ENCODE data around the gene FERD3L.
"Not testable (repeated sequence)": the region's sequence is repeated elsewhere in the genome, so short reads cannot be mapped to it uniquely, and the experiment has no call there.

The FERD3L gene, protein sequence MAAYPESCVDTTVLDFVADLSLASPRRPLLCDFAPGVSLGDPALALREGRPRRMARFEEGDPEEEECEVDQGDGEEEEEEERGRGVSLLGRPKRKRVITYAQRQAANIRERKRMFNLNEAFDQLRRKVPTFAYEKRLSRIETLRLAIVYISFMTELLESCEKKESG

GRCh38 chr7:19144661-19145433, at the start of gene FERD3L:
Gene FERD3L, minus strand, starts transcription at chr7:19145421. Its CDS starts 59 bp downstream, at chr7:19145362.
- no peak for DNase-seq

GRCh38 chr7:19194417-19194816, 49.2 kb upstream of the FERD3L start:
- DNase-seq, result not testable (repeated sequence)

- DNase-seq, result no peak
Observed at GRCh38 chr7:19181634-19182033, 36.4 kb upstream of the FERD3L start.

DNA sequence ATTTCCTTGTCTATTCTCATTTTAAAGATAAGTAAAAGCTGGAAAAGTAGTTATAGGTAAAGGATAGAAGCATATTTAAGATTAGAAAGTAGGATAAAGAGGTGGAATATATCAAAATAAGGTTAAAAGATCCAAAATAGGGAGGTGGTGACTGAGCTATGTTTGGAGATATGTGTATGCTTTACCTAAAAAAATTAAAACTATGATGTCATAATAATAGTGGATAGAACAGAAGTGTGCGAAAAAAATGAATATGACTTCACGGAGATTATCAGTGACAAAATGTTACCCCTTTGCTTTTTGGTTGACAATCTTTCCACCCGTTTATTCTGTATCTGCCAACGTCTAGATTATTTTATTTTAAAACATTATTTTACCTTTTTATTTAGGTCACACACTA, 33.4 kb upstream of the FERD3L start:
- DNase-seq, result no peak

DNA sequence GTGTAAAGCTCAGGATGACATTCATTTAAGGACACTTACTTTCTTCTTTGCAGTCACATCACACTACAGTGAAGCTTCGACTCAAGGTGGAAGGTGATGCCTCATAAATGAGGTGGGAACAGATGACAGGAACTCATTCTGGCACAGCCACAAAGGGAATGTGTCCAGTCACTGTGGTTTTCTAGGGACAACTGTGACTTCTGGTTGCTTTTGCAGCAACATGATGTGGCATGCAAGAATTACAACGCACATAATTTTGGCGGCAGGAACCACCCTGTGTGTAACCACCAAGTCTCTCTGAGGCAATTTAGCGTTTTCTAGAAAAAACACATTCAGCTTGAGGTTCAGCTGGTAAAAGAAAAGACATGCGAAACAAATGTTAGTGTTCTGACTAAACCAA, 32.0 kb upstream of the FERD3L start:
- no peak for DNase-seq

GRCh38 chr7:19175241-19175640, 30.0 kb upstream of the FERD3L start:
- no peak for DNase-seq

- DNase-seq, result no peak
Observed at GRCh38 chr7:19161671-19162070, 16.4 kb upstream of the FERD3L start.

DNA sequence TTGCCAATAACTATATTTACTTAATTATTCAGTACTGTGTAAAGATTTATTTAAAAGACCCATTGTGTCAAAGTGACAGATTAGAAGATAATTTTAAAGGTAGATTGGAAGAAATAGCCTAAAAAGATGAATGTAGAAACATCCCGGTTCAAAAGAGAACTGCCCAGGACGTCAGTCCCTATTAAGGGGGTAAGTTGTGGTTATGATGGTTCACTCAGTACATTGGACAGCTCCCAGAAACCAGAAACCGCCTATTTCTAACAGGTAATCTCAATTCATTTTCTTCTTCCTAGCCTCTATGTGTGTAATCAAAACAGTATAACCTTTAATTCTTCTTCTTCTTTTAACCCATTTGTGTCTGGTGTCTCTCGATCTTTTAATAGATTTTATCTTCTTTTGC, 1.5 kb upstream of the FERD3L start:
- DNase-seq, result no peak

DNA sequence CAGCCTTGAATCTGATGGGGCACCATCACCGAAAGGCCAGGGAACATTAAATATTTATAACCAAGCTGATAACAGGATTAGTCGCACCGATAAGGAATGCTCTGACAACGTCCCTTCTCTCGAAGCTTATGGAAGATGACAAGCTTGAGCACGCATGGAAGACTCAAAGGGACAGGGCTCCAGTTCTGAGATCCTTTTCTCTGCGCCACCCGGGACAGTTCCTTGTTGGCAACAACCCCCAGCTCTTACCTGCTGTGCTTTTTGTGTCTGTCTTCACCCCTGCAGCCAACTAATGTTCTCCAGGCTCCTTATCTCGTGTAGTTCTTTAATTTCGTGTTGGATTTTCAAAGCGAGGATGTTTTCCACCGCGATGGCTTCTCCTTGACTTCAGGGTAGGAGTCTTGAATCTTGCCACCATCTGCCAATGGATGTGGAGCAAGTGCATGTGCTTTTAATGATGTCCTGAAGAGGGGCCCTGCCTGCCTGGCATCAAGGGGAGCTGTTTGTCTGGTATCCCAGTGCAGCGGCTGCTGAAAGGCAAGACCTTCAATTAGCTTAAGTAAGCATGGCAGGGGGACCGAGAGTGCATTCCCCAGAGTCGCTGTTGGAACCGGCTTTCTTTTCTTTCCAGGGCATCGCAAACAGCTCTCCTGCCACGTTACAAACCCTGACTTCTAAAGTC, 354 bp upstream of the FERD3L start:
- DNase-seq, result no peak

DNA sequence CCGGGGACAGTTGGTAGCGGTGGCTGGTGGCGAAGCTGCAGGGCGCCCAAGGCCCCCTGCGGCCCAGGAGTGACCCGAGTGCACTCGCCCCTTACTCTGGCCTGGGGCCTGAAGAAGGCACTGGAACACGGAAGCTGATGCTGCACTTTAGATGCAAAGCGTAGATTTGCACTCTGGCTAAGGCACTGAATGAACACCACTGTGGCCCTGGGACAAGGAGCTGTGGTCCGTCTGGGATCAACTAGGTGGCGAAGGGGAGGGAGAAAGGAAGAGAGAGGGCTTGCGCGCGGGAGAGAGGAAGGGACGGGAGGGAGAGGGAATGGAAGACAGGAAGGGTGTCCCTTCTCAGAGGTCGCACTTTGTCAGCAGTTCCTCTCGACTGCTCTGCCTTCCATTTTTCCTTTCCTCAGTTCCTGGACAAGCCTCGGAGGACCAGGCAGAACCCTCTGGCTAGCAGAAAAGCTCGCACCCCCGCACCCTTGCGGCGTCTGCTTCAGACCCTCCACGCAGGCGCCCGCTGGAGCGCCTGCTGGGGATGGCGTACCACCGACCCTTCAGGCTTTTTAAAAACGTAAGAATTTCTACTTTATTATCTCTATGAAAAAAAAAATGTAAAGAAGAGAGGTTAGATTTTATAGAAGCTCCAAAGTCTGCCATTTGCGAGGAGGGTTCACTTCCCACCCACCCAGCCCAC, 1.2 kb downstream of the FERD3L start:
- no peak for DNase-seq

DNA sequence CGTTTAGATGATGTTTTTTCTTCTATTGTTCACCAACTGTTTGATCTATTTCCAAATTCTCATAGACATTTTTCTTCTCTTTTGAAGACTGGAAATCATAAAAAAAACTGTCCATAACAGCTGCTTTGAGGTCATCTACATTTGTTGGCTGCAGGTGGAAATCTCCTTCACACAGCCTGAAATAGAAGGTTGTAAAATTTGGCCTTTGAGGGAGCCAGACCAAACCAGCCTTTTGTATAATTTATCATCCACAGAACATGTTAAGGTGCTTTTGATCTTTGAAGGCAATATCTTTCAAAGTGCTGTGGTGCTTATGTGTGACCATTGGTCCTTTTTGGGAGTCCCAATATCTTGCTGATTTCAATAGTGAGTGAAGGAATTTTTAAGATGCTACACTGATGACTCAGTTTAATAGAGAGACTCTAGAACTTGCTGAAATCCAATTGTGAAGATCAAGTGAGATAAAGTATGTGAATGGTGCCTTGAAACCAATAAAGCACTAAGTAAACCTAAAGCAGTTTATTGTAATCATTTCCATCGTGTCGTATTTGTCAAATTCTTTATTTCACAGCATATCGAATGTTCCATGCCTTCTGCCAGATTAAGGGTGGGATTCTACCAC, 5.4 kb downstream of the FERD3L start:
- DNase-seq, result no peak

- DNase-seq, result no peak
Observed at GRCh38 chr7:19133886-19134285, 11.3 kb downstream of the FERD3L start.

DNA sequence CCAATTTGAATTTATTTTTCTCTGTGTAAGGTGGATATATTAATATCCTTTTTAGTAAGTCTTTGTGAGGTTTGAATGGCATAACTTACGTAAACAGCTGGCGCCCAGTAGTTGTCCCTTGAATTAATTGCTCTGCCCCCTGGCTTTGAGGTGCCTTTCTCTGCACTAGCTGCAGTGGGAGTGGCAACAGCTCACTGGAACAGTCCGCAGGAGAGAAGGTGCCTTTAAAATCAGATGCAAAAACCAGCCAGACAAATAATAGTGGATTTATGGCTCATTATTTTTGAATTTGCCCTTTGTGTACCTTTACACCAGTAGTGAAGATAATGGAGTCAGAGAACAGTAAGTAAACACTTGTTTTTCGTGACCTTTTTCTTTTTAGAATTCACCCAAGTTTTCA, 11.8 kb downstream of the FERD3L start:
- no peak for DNase-seq

GRCh38 chr7:19128856-19129255, 16.4 kb downstream of the FERD3L start:
- DNase-seq, result no peak

- no peak for DNase-seq
Observed at GRCh38 chr7:19121977-19122588, 23.1 kb downstream of the FERD3L start.

- no peak for DNase-seq
Observed at GRCh38 chr7:19119870-19120486, 25.2 kb downstream of the FERD3L start.

- DNase-seq, result no peak
Observed at GRCh38 chr7:19119372-19119771, 25.8 kb downstream of the FERD3L start.

- no peak for DNase-seq
Observed at GRCh38 chr7:19118636-19119371, 26.4 kb downstream of the FERD3L start.

DNA sequence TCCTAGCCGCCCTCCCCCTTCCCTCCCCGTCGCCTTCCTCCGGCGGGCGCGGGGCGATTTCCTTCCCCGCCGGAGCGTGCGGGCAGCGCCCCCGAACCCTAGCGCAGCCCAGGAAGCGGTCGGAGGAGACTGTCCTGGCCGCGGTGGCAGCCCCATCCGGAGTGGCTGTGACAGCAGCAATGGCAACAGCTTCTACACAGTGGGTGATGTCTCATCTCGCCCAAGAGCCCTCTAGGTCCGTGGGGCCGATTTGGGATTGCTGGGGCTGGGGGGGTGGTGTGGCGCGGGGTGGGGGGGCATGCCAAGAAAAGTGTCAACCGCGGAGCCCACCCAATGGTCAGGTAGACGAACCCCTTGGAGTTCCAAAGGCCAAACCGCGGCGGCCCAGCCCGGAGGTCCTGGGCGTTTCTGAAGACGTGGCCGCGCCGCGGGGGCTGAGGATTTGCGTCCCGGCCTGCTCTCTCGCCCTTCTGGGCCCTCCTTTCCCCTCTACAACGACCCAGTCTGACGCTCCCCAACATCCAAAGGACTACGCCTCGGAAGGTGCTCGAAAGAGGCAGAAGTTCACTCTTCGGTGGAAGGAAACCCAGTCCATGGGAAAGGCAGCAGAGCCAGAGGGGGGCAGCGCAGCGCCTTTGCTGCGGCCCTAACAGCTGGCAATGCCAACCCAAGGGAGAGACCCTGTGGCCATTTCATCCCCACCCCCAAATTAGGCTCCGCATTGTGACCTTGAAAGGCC, 27.2 kb downstream of the FERD3L start:
- no peak for DNase-seq

- DNase-seq, result no peak
Observed at GRCh38 chr7:19117091-19117869, 27.9 kb downstream of the FERD3L start, which contains the start of gene TWIST1. Gene TWIST1, minus strand, starts transcription at chr7:19117636. Its CDS starts 315 bp downstream, at chr7:19117321.

All from activated CD4-positive, alpha-beta T cell treated with anti-CD3 and anti-CD28 coated beads for 48 hours (primary cell).